ENCODE measurements around the gene PRSS38.

DNA sequence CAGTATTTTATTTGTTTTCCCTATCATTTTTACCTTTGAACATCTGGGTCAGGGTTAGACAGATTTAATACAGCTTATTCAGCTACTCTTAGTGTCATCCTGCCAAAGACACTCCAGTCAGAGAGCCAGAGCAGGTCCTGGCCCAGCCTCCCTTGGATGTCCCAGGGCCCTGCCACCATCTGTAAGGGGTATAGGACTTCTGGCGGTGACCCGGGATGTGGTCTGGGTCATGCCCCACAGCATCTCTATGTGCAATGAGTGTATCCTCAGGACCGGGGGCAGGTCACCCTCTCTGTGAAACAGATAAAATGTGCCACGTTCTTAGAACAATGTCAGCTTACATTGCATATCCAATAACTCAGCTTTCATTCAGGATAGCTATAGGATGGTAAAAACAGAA lies 37.8 kb upstream of the PRSS38 start:
- TF ChIP-seq POLR2A (IDR thresholded peaks at IDR 0.05) (no peak), CTCF (IDR thresholded peaks at IDR 0.05) (no peak)
